ENCODE results near the gene CD52. TPM values are rescaled to one million over a fixed set of nuclear protein-coding genes. Genes with fewer than 3 reads are reported as not detected.

CD52 gene
- total RNA-seq, 6 donors from 2014 or later = 74.4 to 437 (median 172) TPM

DNA sequence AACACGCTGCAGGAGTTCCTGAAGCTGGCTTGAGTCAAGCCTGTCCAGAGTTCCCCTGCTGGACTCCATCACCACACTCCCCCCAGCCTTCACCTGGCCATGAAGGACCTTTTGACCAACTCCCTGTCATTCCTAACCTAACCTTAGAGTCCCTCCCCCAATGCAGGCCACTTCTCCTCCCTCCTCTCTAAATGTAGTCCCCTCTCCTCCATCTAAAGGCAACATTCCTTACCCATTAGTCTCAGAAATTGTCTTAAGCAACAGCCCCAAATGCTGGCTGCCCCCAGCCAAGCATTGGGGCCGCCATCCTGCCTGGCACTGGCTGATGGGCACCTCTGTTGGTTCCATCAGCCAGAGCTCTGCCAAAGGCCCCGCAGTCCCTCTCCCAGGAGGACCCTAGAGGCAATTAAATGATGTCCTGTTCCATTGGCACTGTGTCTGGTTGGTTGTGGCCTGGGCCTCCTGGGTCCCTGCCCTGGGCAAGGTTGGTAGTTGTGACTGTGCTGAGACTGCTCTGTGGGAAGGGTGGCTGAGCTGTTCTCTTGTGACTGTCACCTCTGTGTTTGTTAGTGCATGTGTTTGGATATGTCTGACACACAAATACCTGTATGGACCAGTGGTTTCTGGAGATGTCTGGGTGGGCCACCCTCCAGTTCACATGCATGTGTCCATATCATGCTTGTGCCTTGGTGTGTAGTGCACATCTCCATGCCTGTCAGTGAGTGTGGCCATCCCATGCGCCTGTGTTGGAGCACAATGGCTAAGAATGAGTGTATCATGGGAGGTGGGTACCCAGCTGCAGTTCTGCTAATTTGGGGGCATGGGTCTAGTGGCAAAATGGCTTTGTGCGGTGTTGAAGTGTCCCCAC lies 36.4 kb upstream of the CD52 start:
- H3K4me3 ChIP-seq = peak overlapping the region in 3 of 4 donors; percentile 86 to 98 (median 97)
- WGBS, 2 donors = 94 to 96% methylated on average over 5 of the region's 5 CpGs
- H3K9me3 ChIP-seq = no peaks in the 10 kb centered on the region
- no peak for TF ChIP-seq EP300 (IDR thresholded peaks at IDR 0.05)
- TF ChIP-seq POLR2AphosphoS5 (IDR thresholded peaks at IDR 0.05) = no peak
- TF ChIP-seq POLR2A (IDR thresholded peaks at IDR 0.05) = no peak
- TF ChIP-seq, protein P1, sequence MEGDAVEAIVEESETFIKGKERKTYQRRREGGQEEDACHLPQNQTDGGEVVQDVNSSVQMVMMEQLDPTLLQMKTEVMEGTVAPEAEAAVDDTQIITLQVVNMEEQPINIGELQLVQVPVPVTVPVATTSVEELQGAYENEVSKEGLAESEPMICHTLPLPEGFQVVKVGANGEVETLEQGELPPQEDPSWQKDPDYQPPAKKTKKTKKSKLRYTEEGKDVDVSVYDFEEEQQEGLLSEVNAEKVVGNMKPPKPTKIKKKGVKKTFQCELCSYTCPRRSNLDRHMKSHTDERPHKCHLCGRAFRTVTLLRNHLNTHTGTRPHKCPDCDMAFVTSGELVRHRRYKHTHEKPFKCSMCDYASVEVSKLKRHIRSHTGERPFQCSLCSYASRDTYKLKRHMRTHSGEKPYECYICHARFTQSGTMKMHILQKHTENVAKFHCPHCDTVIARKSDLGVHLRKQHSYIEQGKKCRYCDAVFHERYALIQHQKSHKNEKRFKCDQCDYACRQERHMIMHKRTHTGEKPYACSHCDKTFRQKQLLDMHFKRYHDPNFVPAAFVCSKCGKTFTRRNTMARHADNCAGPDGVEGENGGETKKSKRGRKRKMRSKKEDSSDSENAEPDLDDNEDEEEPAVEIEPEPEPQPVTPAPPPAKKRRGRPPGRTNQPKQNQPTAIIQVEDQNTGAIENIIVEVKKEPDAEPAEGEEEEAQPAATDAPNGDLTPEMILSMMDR (IDR thresholded peaks at IDR 0.05) = no peak
- H3K27me3 ChIP-seq = peaks cover 0 to 4% (median 0%) of the 10 kb centered on the region in 4 donors
- ATAC-seq (ENCODE audit: low FRiP score in 2 of 2) (no peak), DNase-seq (peak in 1 of 2 donors; percentile 44)
- H3K27ac ChIP-seq = peak overlapping the region; percentile 92 to 99 (median 98)
- H3K4me1 ChIP-seq = peaks cover 68 to 94% (median 80%) of the 10 kb centered on the region in 4 donors
- peaks cover 0 to 15% (median 9%) of the 10 kb centered on the region in 4 donors for H3K36me3 ChIP-seq

DNA sequence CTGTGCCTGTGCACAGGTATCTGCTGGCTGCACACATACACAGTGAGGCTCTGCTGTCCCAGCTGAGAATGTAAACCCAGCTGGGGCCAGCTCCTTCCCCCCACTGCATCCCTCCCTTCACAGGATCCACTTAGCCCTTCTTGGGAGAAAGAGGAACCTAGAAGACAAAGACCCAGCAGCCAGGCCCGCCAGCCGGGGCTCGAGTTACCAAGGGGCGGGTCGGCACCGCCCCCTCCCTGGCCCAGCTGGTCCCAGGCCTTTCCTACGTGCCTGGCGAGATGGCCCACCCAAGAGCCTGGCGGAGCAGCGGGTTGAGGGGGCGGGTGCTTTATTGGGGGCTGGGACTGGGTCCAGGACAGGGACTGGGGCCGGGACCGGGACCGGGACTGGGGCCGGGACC lies 35.8 kb upstream of the CD52 start:
- DNase-seq = peak in 1 of 2 donors; percentile 87
- H3K36me3 ChIP-seq = peaks cover 0 to 15% (median 9%) of the 10 kb centered on the region in 4 donors

DNA sequence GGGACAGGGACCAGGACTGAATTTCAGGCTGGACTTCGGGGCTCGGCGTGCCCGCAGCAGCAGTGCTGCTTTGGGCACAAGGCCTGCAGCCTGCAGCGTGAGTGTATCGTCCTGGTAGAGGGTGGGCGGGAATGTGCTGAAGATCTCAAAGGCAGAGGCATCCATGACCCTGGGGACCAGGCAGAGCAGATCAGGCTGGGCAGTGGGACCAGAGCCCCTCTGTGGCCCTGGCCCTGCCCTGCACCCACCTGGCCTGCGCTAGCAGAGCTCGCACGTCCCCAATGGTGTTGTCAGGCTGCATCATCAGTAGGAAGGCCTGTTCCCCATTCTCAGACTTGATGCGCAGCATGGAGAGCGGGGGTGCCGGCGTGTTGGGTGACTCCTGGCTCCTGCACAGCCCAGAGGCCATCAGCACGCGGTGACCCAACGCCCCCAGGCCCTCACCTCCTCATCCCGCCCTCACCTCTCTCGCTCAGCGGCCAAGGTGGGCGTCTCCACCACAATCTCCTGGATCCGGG lies 35.3 kb upstream of the CD52 start:
- peaks cover 59 to 93% (median 76%) of the 10 kb centered on the region in 4 donors for H3K4me1 ChIP-seq

More for the DNA sequence above, 35.8 kb upstream of the CD52 start:
- ATAC-seq (ENCODE audit: low FRiP score in 2 of 2) = no peak
- peak overlapping the region in 1 of 4 donors; percentile 98 for H3K4me3 ChIP-seq
- peak overlapping the region; percentile 30 to 99 (median 70) for H3K27ac ChIP-seq
- no peaks in the 10 kb centered on the region for H3K9me3 ChIP-seq
- H3K4me1 ChIP-seq = peaks cover 63 to 93% (median 77%) of the 10 kb centered on the region in 4 donors
- TF ChIP-seq EP300 (IDR thresholded peaks at IDR 0.05) (no peak), POLR2A (IDR thresholded peaks at IDR 0.05) (no peak), POLR2AphosphoS5 (IDR thresholded peaks at IDR 0.05) (no peak)
- TF ChIP-seq, protein P1 (IDR thresholded peaks at IDR 0.05) = no peak
- 60% methylated on average over 15 of the region's 15 CpGs; no CpG with 5 or more reads in 1 of the 2 donors for WGBS, 2 donors
- peaks cover 0 to 4% (median 0%) of the 10 kb centered on the region in 4 donors for H3K27me3 ChIP-seq

DNA sequence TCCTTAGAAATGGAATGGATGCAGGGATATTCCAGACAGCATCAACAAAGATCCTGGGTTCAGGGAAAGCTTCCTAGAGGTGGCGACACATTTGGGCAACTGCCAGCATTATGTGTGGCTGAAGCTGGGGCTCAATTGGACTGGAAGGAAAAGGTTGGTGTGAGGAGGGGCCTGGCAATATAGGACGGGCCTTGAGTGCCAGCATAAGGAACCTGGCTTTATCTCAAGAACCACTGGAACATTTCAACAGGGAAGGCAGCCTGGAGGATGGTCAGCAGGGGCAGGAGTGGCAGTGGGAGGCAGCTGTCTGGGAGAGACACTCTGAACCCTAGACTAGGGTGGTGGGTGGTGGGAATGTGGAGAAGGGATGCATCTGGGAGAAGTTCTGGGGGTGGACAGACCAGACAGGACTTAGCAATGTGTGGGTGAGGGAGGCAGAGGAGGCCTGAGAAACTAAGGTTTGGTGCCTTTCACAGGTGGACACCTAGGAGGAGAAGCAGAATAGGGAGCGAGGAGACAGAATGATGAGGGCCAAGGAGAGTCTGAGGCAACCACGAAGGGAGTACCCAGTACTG lies 34.4 kb upstream of the CD52 start:
- WGBS, 2 donors = 56 to 64% methylated on average over 4 of the region's 4 CpGs
- H3K4me1 ChIP-seq = peaks cover 52 to 93% (median 74%) of the 10 kb centered on the region in 4 donors
- H3K4me3 ChIP-seq = no peak overlapping the region
- no peak for ATAC-seq (ENCODE audit: low FRiP score in 2 of 2)
- TF ChIP-seq EP300 (IDR thresholded peaks at IDR 0.05) = no peak
- no peak for TF ChIP-seq POLR2A (IDR thresholded peaks at IDR 0.05)
- TF ChIP-seq, protein P1 (IDR thresholded peaks at IDR 0.05) = no peak
- no peak for TF ChIP-seq POLR2AphosphoS5 (IDR thresholded peaks at IDR 0.05)
- DNase-seq = no peak
- H3K9me3 ChIP-seq = no peaks in the 10 kb centered on the region
- H3K27ac ChIP-seq = peak overlapping the region; percentile 53 to 97 (median 70)
- peaks cover 0 to 4% (median 0%) of the 10 kb centered on the region in 4 donors for H3K27me3 ChIP-seq
- peaks cover 0 to 15% (median 9%) of the 10 kb centered on the region in 4 donors for H3K36me3 ChIP-seq

More for the DNA sequence above, 35.3 kb upstream of the CD52 start:
- ATAC-seq (ENCODE audit: low FRiP score in 2 of 2) (no peak), DNase-seq (peak in 1 of 2 donors; percentile 66)
- Histone ChIP-seq H3K27ac (peak overlapping the region; percentile 30 to 97 (median 59)), H3K9me3 (no peaks in the 10 kb centered on the region), H3K27me3 (peaks cover 0 to 4% (median 0%) of the 10 kb centered on the region in 4 donors), H3K4me3 (peak overlapping the region in 1 of 4 donors; percentile 98), H3K36me3 (peaks cover 0 to 15% (median 9%) of the 10 kb centered on the region in 4 donors)
- 85 to 96% methylated on average over 15 to 22 of the region's 22 CpGs for WGBS, 2 donors
- no peak for TF ChIP-seq EP300 (IDR thresholded peaks at IDR 0.05)
- TF ChIP-seq POLR2AphosphoS5 (IDR thresholded peaks at IDR 0.05) = no peak
- TF ChIP-seq, protein P1 (IDR thresholded peaks at IDR 0.05) = no peak
- no peak for TF ChIP-seq POLR2A (IDR thresholded peaks at IDR 0.05)

Data from upper lobe of left lung (tissue), 6 donors.